IMR-90 (cell line): ENCODE measurements around the gene ETV3L. TPM values are rescaled to one million over a fixed set of nuclear protein-coding genes. Genes with fewer than 3 reads are reported as not detected.

Source experiments
- ATAC-seq: fragments of 200-7000 bp; cut with Tn5 transposase; 2 replicates; pipeline ENCODE4 v1.9.1; 2020; ENCODE audit warnings: low read depth, mild to moderate bottlenecking, moderate library complexity
- BruUV-seq: library from RNA; stranded (reverse); fragments of 400-500 nt; replicated peaks from 2 replicates; lab custom pipeline; 2021; lab: Mats Ljungman, UMichigan
- CTCF ChIA-PET: fragments of 300-600 bp; formaldehyde crosslinking; extraction: SDS; loops from one replicate; lab custom pipeline; 2021; ENCODE audit warnings: antibody characterized with exemption; lab: Yijun Ruan, JAX
- POLR2A ChIA-PET: fragments of 300-600 bp; sonication (Branson Sonifier 250); formaldehyde crosslinking; loops from one replicate; lab custom pipeline; 2022; ENCODE audit warnings: antibody characterized with exemption; ENCODE audit not compliant: unreplicated experiment; lab: Charles Lee
- DNase-seq: peaks from one replicate; pipeline ENCODE4 v3.0.0; 2013
- H2AFZ ChIP-seq: replicated peaks from 2 replicates; pipeline ENCODE3; 2013; ENCODE audit warnings: low read length, mild to moderate bottlenecking; ENCODE audit not compliant: poor library complexity
- H2AK5ac ChIP-seq: 2 replicates; pipeline ENCODE4 v1.6.1; 2013; ENCODE audit warnings: low read depth, low read length, inconsistent platforms
- H2AK9ac ChIP-seq: replicated peaks from 2 replicates; pipeline ENCODE3; 2013; ENCODE audit warnings: mild to moderate bottlenecking, low read depth, low read length, moderate library complexity; ENCODE audit not compliant: poor library complexity
- H2BK120ac ChIP-seq: 2 replicates; pipeline ENCODE4 v1.6.1; 2013; ENCODE audit warnings: low read depth, low read length, inconsistent platforms
- H2BK15ac ChIP-seq: 3 replicates; pipeline ENCODE4 v1.6.1; 2013; ENCODE audit warnings: low read depth, low read length, inconsistent platforms
- H2BK20ac ChIP-seq: 2 replicates; pipeline ENCODE4 v1.6.1; 2013; ENCODE audit warnings: low read depth, mild to moderate bottlenecking, inconsistent platforms, low read length, moderate library complexity
- H2BK5ac ChIP-seq: 2 replicates; pipeline ENCODE4 v1.6.1; 2013; ENCODE audit warnings: mild to moderate bottlenecking, low read depth, low read length, inconsistent platforms; ENCODE audit not compliant: poor library complexity, severe bottlenecking
- H3K14ac ChIP-seq: replicated peaks from 2 replicates; pipeline ENCODE4 v1.6.1; 2013; ENCODE audit warnings: low read depth, low read length, inconsistent platforms
- H3K18ac ChIP-seq: 2 replicates; pipeline ENCODE4 v1.6.1; 2013; ENCODE audit warnings: low read depth, low read length, control low read depth
- H3K23ac ChIP-seq: 2 replicates; pipeline ENCODE4 v1.6.1; 2013; ENCODE audit warnings: low read depth, low read length, inconsistent platforms
- H3K27ac ChIP-seq: 2 replicates; pipeline ENCODE4 v1.5.1; 2013; ENCODE audit warnings: mild to moderate bottlenecking, control low read depth, low read length; ENCODE audit not compliant: insufficient read depth
- H3K27me3 ChIP-seq: 2 replicates; pipeline ENCODE4 v1.6.1; 2013; ENCODE audit warnings: low read length; ENCODE audit not compliant: control insufficient read depth, insufficient read depth
- H3K36me3 ChIP-seq: 2 replicates; pipeline ENCODE4 v1.6.1; 2013; ENCODE audit warnings: low read length, mixed read lengths; ENCODE audit not compliant: control insufficient read depth, insufficient read depth
- H3K4ac ChIP-seq: 2 replicates; pipeline ENCODE4 v1.6.1; 2013; ENCODE audit warnings: low read depth, low read length, inconsistent platforms
- H3K4me1 ChIP-seq: 2 replicates; pipeline ENCODE4 v1.6.1; 2013; ENCODE audit warnings: low read length, mixed read lengths; ENCODE audit not compliant: control insufficient read depth, insufficient read depth
- H3K4me2 ChIP-seq: 2 replicates; pipeline ENCODE4 v1.6.1; 2013; ENCODE audit warnings: low read depth, mild to moderate bottlenecking, control low read depth, low read length, moderate library complexity
- H3K4me3 ChIP-seq: 2 replicates; pipeline ENCODE4 v1.5.1; 2013; ENCODE audit warnings: low read depth, mild to moderate bottlenecking, control low read depth, low read length, moderate library complexity; ENCODE audit not compliant: insufficient read depth
- H3K56ac ChIP-seq: 2 replicates; pipeline ENCODE4 v1.6.1; 2013; ENCODE audit warnings: low read length, inconsistent platforms; ENCODE audit not compliant: insufficient read depth; ENCODE audit errors: extremely low read depth
- H3K79me1 ChIP-seq, 2 experiments: 2 replicates each; pipeline ENCODE4 v1.6.1; 2013; ENCODE audit warnings: low read length in 2 of 2, inconsistent platforms in 1 of 2, low read depth in 1 of 2
- H3K9ac ChIP-seq: 2 replicates; pipeline ENCODE4 v1.6.1; 2013; ENCODE audit warnings: low read depth, low read length, control low read depth
- H3K9me1 ChIP-seq: 2 replicates; pipeline ENCODE4 v1.6.1; 2013; ENCODE audit warnings: low read length, inconsistent platforms; ENCODE audit not compliant: insufficient read depth
- H3K9me3 ChIP-seq: 2 replicates; pipeline ENCODE4 v1.6.1; 2013; ENCODE audit warnings: low read length; ENCODE audit not compliant: control insufficient read depth, insufficient read depth
- H4K20me1 ChIP-seq: 2 replicates; pipeline ENCODE4 v1.6.1; 2013; ENCODE audit warnings: low read length, inconsistent platforms; ENCODE audit not compliant: insufficient read depth
- H4K5ac ChIP-seq: 2 replicates; pipeline ENCODE4 v1.6.1; 2013; ENCODE audit warnings: mild to moderate bottlenecking, low read depth, low read length, control low read depth
- H4K8ac ChIP-seq, 2 experiments: 2 replicates each; pipeline ENCODE4 v1.6.1; 2013; ENCODE audit warnings: low read depth in 2 of 2, low read length in 2 of 2, control low read depth in 1 of 2, inconsistent platforms in 1 of 2
- H4K91ac ChIP-seq: 2 replicates; pipeline ENCODE4 v1.6.1; 2013; ENCODE audit warnings: low read depth, low read length, inconsistent platforms; ENCODE audit not compliant: insufficient read depth
- BHLHE40 ChIP-seq: fragments of 150-350 bp; IDR thresholded peaks from 2 replicates; pipeline ENCODE4 v1.6.1; 2016; ENCODE audit warnings: mild to moderate bottlenecking, low read depth, low read length
- CEBPB ChIP-seq: IDR thresholded peaks from 2 replicates; pipeline ENCODE4 v1.6.1; 2012; ENCODE audit warnings: low read depth, low read length, improper control_type of control experiment
- CHD1 ChIP-seq: IDR thresholded peaks from 2 replicates; pipeline ENCODE4 v1.6.1; 2012; ENCODE audit warnings: low read depth, low read length, improper control_type of control experiment
- FOS ChIP-seq: fragments of 150-350 bp; IDR thresholded peaks from 2 replicates; pipeline ENCODE4 v1.6.1; 2016; ENCODE audit warnings: low read depth, low read length
- MAFK ChIP-seq: IDR thresholded peaks from 2 replicates; pipeline ENCODE4 v1.6.1; 2012; ENCODE audit warnings: low read depth, low read length, improper control_type of control experiment
- MAZ ChIP-seq: IDR thresholded peaks from 2 replicates; pipeline ENCODE4 v1.6.1; 2012; ENCODE audit warnings: low read depth, mild to moderate bottlenecking, low read length, improper control_type of control experiment, moderate library complexity, borderline replicate concordance
- MXI1 ChIP-seq: IDR thresholded peaks from 2 replicates; pipeline ENCODE4 v1.6.1; 2012; ENCODE audit warnings: low read depth, mild to moderate bottlenecking, low read length, moderate library complexity, borderline replicate concordance
- NFE2L2 ChIP-seq: fragments of 150-350 bp; IDR thresholded peaks from 2 replicates; pipeline ENCODE4 v1.6.1; 2016; ENCODE audit warnings: low read depth, mild to moderate bottlenecking, low read length
- POLR2A ChIP-seq: IDR thresholded peaks from 2 replicates; pipeline ENCODE4 v1.6.1; 2012; ENCODE audit warnings: mild to moderate bottlenecking, low read depth, low read length
- RAD21 ChIP-seq: IDR thresholded peaks from 2 replicates; pipeline ENCODE4 v1.6.1; 2012; ENCODE audit warnings: low read length, improper control_type of control experiment
- RCOR1 ChIP-seq: IDR thresholded peaks from 2 replicates; pipeline ENCODE4 v1.6.1; 2012; ENCODE audit warnings: mild to moderate bottlenecking, low read length, improper control_type of control experiment; ENCODE audit not compliant: insufficient replicate concordance
- RFX5 ChIP-seq: IDR thresholded peaks from 2 replicates; pipeline ENCODE4 v1.8.0; 2012; ENCODE audit warnings: low read depth, mild to moderate bottlenecking, low read length, moderate library complexity
- SMC3 ChIP-seq: fragments of 150-350 bp; IDR thresholded peaks from 2 replicates; pipeline ENCODE4 v1.6.1; 2016; ENCODE audit warnings: low read depth, mild to moderate bottlenecking, antibody characterized with exemption, low read length, moderate library complexity
- WGBS, 2 experiments: methylation state at CpG; one replicate each; pipeline versions ENCODE4 v1.1.5 to v1.1.7; 2013; ENCODE audit warnings: missing lambda C conversion rate in 2 of 2; ENCODE audit not compliant: insufficient read length in 1 of 2; ENCODE audit errors: extremely low coverage in 2 of 2; 5-methylcytosine and 5-hydroxymethylcytosine counted together
- dilution Hi-C: fragments of 300-500 bp; cut with HindIII; formaldehyde crosslinking; loops from one replicate; pipeline ENCODE4 v1.14.3; 2018; ENCODE audit warnings: low sequenced_read_pairs; ENCODE audit not compliant: unreplicated experiment
- in situ Hi-C: fragments of 300-500 bp; cut with MboI; formaldehyde crosslinking; loops from 3 replicates; pipeline ENCODE4 v1.14.3; 2019; ENCODE audit warnings: low sequenced_read_pairs, inconsistent platforms, mixed read lengths
- intact Hi-C: fragments of 100-400 bp; cut with micrococcal nuclease; formaldehyde crosslinking; loops from 2 replicates; pipeline ENCODE4 v1.10.0; 2022
- polyA plus RNA-seq, 3 experiments: library from polyadenylated mRNA; depleted of rRNA; stranded (reverse); fragments of >200 nt; gene quantifications; 2 replicates each; pipeline ENCODE4 v1.2.3, GENCODE V29; 2012; ENCODE audit warnings: low replicate concordance in 1 of 3
- total RNA-seq: library from RNA; depleted of rRNA; stranded (reverse); fragments of >200 nt; gene quantifications from 2 replicates; pipeline ENCODE4 v1.2.3, GENCODE V29; 2012
- TF ChIP-seq, protein P1 (sequence below): fragments of 150-350 bp; IDR thresholded peaks from 2 replicates; pipeline ENCODE4 v1.6.1; 2017; ENCODE audit warnings: mild to moderate bottlenecking, antibody characterized with exemption, low read length, low read depth
- TF ChIP-seq, protein P2 (sequence below): conservative IDR thresholded peaks from 2 replicates; pipeline ENCODE4 v1.5.1; 2012; ENCODE audit warnings: mild to moderate bottlenecking, low read depth, low read length, improper control_type of control experiment
- TF ChIP-seq, protein P3 (sequence below): fragments of 150-350 bp; IDR thresholded peaks from 2 replicates; pipeline ENCODE4 v1.6.1; 2016; ENCODE audit warnings: low read depth, mild to moderate bottlenecking, low read length, moderate library complexity, borderline replicate concordance

ETV3L gene
- total and polyA plus RNA-seq, 2 of the 4 experiments (the other 2 are of a cell fraction) = not detected

DNA sequence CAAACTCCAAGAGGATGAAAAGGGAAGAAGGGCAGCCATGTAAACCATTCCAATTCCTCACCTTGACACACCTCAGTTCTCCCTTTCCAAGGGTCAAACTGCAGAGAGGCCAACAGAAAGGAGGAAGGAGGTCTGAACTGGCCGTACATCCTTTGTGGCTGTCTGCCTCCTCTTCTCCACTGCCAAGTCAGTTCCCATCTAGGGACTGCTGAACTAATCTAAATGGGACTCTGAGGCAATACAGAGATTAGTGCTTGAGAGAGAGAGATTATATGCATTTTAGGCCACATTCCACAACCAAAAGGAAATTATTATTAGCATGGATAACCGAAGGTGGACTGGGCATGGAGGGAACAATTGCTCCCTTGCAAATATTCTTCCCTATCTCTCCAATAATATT is 56.8 kb downstream of the ETV3L start:
- H4K5ac ChIP-seq = no peak overlapping the region
- no peak overlapping the region for H2AK9ac ChIP-seq
- H3K27me3 ChIP-seq = no peaks in the 10 kb centered on the region
- POLR2A ChIA-PET = no interaction called here
- H3K4ac ChIP-seq = no peak overlapping the region
- H2BK5ac ChIP-seq = no peak overlapping the region
- H3K9me3 ChIP-seq = no peaks in the 10 kb centered on the region
- no peak overlapping the region for H2BK15ac ChIP-seq
- no peak overlapping the region for H3K4me3 ChIP-seq
- H2BK20ac ChIP-seq = no peak overlapping the region
- dilution Hi-C loops (no loop called here), in situ Hi-C loops (no loop called here), intact Hi-C loops (loop anchor here (5.0 kb wide), 1 partner anchor 36 kb away; no protein-coding TSS in a partner anchor)
- H3K9ac ChIP-seq = no peak overlapping the region
- DNase-seq (no peak), ATAC-seq (no peak)
- no peak overlapping the region for H2BK120ac ChIP-seq
- no peak overlapping the region for H3K27ac ChIP-seq
- TF ChIP-seq RCOR1 (no peak), RFX5 (no peak), MXI1 (no peak), BHLHE40 (no peak), MAFK (no peak), POLR2A (no peak), NFE2L2 (no peak), MAZ (no peak), CHD1 (no peak), SMC3 (no peak), RAD21 (no peak), CEBPB (no peak), FOS (no peak)
- TF ChIP-seq, protein P1, sequence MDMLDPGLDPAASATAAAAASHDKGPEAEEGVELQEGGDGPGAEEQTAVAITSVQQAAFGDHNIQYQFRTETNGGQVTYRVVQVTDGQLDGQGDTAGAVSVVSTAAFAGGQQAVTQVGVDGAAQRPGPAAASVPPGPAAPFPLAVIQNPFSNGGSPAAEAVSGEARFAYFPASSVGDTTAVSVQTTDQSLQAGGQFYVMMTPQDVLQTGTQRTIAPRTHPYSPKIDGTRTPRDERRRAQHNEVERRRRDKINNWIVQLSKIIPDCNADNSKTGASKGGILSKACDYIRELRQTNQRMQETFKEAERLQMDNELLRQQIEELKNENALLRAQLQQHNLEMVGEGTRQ = no peak
- TF ChIP-seq, protein P2, sequence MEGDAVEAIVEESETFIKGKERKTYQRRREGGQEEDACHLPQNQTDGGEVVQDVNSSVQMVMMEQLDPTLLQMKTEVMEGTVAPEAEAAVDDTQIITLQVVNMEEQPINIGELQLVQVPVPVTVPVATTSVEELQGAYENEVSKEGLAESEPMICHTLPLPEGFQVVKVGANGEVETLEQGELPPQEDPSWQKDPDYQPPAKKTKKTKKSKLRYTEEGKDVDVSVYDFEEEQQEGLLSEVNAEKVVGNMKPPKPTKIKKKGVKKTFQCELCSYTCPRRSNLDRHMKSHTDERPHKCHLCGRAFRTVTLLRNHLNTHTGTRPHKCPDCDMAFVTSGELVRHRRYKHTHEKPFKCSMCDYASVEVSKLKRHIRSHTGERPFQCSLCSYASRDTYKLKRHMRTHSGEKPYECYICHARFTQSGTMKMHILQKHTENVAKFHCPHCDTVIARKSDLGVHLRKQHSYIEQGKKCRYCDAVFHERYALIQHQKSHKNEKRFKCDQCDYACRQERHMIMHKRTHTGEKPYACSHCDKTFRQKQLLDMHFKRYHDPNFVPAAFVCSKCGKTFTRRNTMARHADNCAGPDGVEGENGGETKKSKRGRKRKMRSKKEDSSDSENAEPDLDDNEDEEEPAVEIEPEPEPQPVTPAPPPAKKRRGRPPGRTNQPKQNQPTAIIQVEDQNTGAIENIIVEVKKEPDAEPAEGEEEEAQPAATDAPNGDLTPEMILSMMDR = no peak
- TF ChIP-seq, protein P3, sequence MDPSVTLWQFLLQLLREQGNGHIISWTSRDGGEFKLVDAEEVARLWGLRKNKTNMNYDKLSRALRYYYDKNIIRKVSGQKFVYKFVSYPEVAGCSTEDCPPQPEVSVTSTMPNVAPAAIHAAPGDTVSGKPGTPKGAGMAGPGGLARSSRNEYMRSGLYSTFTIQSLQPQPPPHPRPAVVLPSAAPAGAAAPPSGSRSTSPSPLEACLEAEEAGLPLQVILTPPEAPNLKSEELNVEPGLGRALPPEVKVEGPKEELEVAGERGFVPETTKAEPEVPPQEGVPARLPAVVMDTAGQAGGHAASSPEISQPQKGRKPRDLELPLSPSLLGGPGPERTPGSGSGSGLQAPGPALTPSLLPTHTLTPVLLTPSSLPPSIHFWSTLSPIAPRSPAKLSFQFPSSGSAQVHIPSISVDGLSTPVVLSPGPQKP = no peak
- peak overlapping the region; percentile 70; the same call in 1 of the 2 replicates for H3K23ac ChIP-seq
- WGBS, 2 experiments = no CpG with 5 or more reads among the region's 2 CpGs
- peaks cover 47 to 64% of the 10 kb centered on the region in 2 experiments for H3K79me1 ChIP-seq
- no peak overlapping the region for H2AK5ac ChIP-seq
- H2AFZ ChIP-seq = no peak overlapping the region
- peaks cover 42% of the 10 kb centered on the region for H4K20me1 ChIP-seq
- CTCF ChIA-PET = no interaction called here
- no peak overlapping the region for H3K18ac ChIP-seq
- no TSS peak for BruUV-seq
- no peak overlapping the region for H3K14ac ChIP-seq
- H3K4me2 ChIP-seq = peak overlapping the region; percentile 98; the same call in 1 of the 2 replicates
- peak overlapping the region in 1 of 2 experiments; percentile 24; a peak in 1 of 4 replicates for H4K8ac ChIP-seq
- H3K36me3 ChIP-seq = 0 out of 2 replicates have a peak, but pooled peaks cover 1% of the 10 kb centered on the region
- H3K9me1 ChIP-seq = peaks cover 19% of the 10 kb centered on the region
- peaks cover 10% of the 10 kb centered on the region for H3K4me1 ChIP-seq
- no peak overlapping the region for H4K91ac ChIP-seq
- no peak overlapping the region for H3K56ac ChIP-seq
